Measurements from ENCODE around the gene AFF2.

AFF2 gene

GRCh38 chrX:148768296-148768695, 267.9 kb downstream of the AFF2 start:
- no peak for DNase-seq

GRCh38 chrX:148771440-148771839, 271.0 kb downstream of the AFF2 start:
- no peak for DNase-seq

GRCh38 chrX:148774276-148774675, 273.9 kb downstream of the AFF2 start:
- no peak for DNase-seq

GRCh38 chrX:148784137-148784536, 283.7 kb downstream of the AFF2 start:
- DNase-seq = no peak

- no peak for DNase-seq
Measured at GRCh38 chrX:148784856-148785255, 284.4 kb downstream of the AFF2 start.

- DNase-seq = no peak
Measured at GRCh38 chrX:148785256-148785655, 284.8 kb downstream of the AFF2 start.

- no peak for DNase-seq
Measured at GRCh38 chrX:148788449-148788848, 288.0 kb downstream of the AFF2 start.

GRCh38 chrX:148794350-148794749, 293.9 kb downstream of the AFF2 start:
- no peak for DNase-seq

- no peak for DNase-seq
Measured at GRCh38 chrX:148804579-148805355, 304.4 kb downstream of the AFF2 start.

- DNase-seq = no peak
Measured at GRCh38 chrX:148806145-148806870, 305.9 kb downstream of the AFF2 start.

GRCh38 chrX:148808833-148809232, 308.4 kb downstream of the AFF2 start:
- DNase-seq = no peak

- no peak for DNase-seq
Measured at GRCh38 chrX:148811236-148811635, 310.8 kb downstream of the AFF2 start.

- DNase-seq = no peak
Measured at GRCh38 chrX:148813422-148813821, 313.0 kb downstream of the AFF2 start.

GRCh38 chrX:148813967-148814366, 313.6 kb downstream of the AFF2 start:
- no peak for DNase-seq

- no peak for DNase-seq
Measured at GRCh38 chrX:148815218-148815961, 315.0 kb downstream of the AFF2 start.

- no peak for DNase-seq
Measured at GRCh38 chrX:148823986-148824385, 323.6 kb downstream of the AFF2 start.

GRCh38 chrX:148825696-148826095, 325.3 kb downstream of the AFF2 start:
- no peak for DNase-seq

GRCh38 chrX:148836741-148837140, 336.3 kb downstream of the AFF2 start:
- no peak for DNase-seq

- no peak for DNase-seq
Measured at GRCh38 chrX:148850631-148851030, 350.2 kb downstream of the AFF2 start.

GRCh38 chrX:148854306-148854705, 353.9 kb downstream of the AFF2 start:
- DNase-seq = no peak

- no peak for DNase-seq
Measured at GRCh38 chrX:148856505-148856904, 356.1 kb downstream of the AFF2 start.

GRCh38 chrX:148865277-148866210, 365.1 kb downstream of the AFF2 start:
- no peak for DNase-seq

- DNase-seq = no peak
Measured at GRCh38 chrX:148867596-148867995, 367.2 kb downstream of the AFF2 start.
